Stimulated activated CD8-positive, alpha-beta memory T cell treated with anti-CD3 and anti-CD28 coated beads, Interleukin-2, amount 100 ng/mL, for 1 hour (primary cell): ENCODE measurements around the gene ASTN2.

ENCODE experiments used
- DNase-seq, 2 donors: peaks; one replicate each; pipeline ENCODE4 v3.0.0-alpha.2; 2020; ENCODE audit warnings: low read depth in 2 of 2

Gene ASTN2

GRCh38 chr9:117414906-117415331, at the start of gene ASTN2:
TSS of gene ASTN2 (minus strand) at chr9:117415057. CDS start at chr9:117414938, 119 bp downstream.
- no peak for DNase-seq

GRCh38 chr9:117462861-117463260, 48.0 kb upstream of the ASTN2 start:
- no peak for DNase-seq

GRCh38 chr9:117461386-117461785, 46.5 kb upstream of the ASTN2 start:
- no peak for DNase-seq

- no peak for DNase-seq
These were observed 45.9 kb upstream of the ASTN2 start for GRCh38 chr9:117460743-117461142.

- DNase-seq: no peak
These were observed 45.1 kb upstream of the ASTN2 start for GRCh38 chr9:117459913-117460312.

GRCh38 chr9:117458066-117458465, 43.2 kb upstream of the ASTN2 start:
- no peak for DNase-seq

- DNase-seq: no peak
These were observed 39.9 kb upstream of the ASTN2 start for GRCh38 chr9:117454711-117455110.

GRCh38 chr9:117453737-117454136, 38.9 kb upstream of the ASTN2 start:
- DNase-seq: no peak

GRCh38 chr9:117451311-117451710, 36.5 kb upstream of the ASTN2 start:
- DNase-seq: no peak

- DNase-seq: no peak
These were observed 33.2 kb upstream of the ASTN2 start for GRCh38 chr9:117448066-117448465.

- DNase-seq: no peak
These were observed 30.8 kb upstream of the ASTN2 start for GRCh38 chr9:117445631-117446030.

GRCh38 chr9:117444501-117444900, 29.6 kb upstream of the ASTN2 start:
- DNase-seq: no peak

- no peak for DNase-seq
These were observed 22.4 kb upstream of the ASTN2 start for GRCh38 chr9:117437283-117437682.

- no peak for DNase-seq
These were observed 20.9 kb upstream of the ASTN2 start for GRCh38 chr9:117435630-117436261.

- no peak for DNase-seq
These were observed 19.7 kb upstream of the ASTN2 start for GRCh38 chr9:117434566-117434965.

- no peak for DNase-seq
These were observed 16.0 kb upstream of the ASTN2 start for GRCh38 chr9:117430813-117431212.

- DNase-seq: no peak
These were observed 12.6 kb upstream of the ASTN2 start for GRCh38 chr9:117427357-117427913.

- no peak for DNase-seq
These were observed 10.7 kb upstream of the ASTN2 start for GRCh38 chr9:117425566-117425965.

- no peak for DNase-seq
These were observed 9.4 kb upstream of the ASTN2 start for GRCh38 chr9:117424291-117424690.

- no peak for DNase-seq
These were observed 3.3 kb upstream of the ASTN2 start for GRCh38 chr9:117418111-117418510.

- DNase-seq: no peak
These were observed 2.0 kb upstream of the ASTN2 start for GRCh38 chr9:117416856-117417255.

GRCh38 chr9:117415358-117415914, 579 bp upstream of the ASTN2 start:
- DNase-seq: no peak

- no peak for DNase-seq
These were observed 494 bp downstream of the ASTN2 start for GRCh38 chr9:117414220-117414905.
